ENCODE results near the gene CCL8. TPM values are rescaled to one million over a fixed set of nuclear protein-coding genes. Genes with fewer than 3 reads are reported as not detected.

The CCL8 gene
- total and polyA plus RNA-seq, 2 donors (not counting 1 experiment from before 2014, with no cell fraction given), result 0.27 to 0.50 TPM

- no peak overlapping the region for H3K27ac ChIP-seq (ENCODE audit: insufficient read depth, low read length)
- H4K20me1 ChIP-seq (ENCODE audit: control insufficient read depth, extremely low read depth, insufficient read depth, low read length), result no peaks in the 10 kb centered on the region
- H3K9ac ChIP-seq (ENCODE audit: insufficient read depth, low read length), result no peak overlapping the region
- DNase-seq (ENCODE audit: low read depth in 2 of 2), result no peak
- H3K36me3 ChIP-seq (ENCODE audit: control insufficient read depth, insufficient read depth, low read length), result no peaks in the 10 kb centered on the region
- no peak for TF ChIP-seq CTCF (conservative IDR thresholded peaks at IDR 0.05 in 1 of 2, IDR thresholded peaks at IDR 0.05 in 1 of 2; ENCODE audit: low read depth in 1 of 2, low read length in 2 of 2)
- no peak for TF ChIP-seq EZH2 (IDR thresholded peaks at IDR 0.05; ENCODE audit: low read length, missing control alignments)
- no peak overlapping the region for H3K4me3 ChIP-seq (replicated peaks in 1 of 4; ENCODE audit: control extremely low read depth in 1 of 4, insufficient read depth in 1 of 4, low read depth in 3 of 4, low read length in 4 of 4)
- H3K79me2 ChIP-seq (ENCODE audit: control insufficient read depth, insufficient read depth, low read length), result no peaks in the 10 kb centered on the region
- no peak overlapping the region for H3K4me2 ChIP-seq (ENCODE audit: extremely low read depth, insufficient read depth, low read length)
- no peaks in the 10 kb centered on the region for H3K4me1 ChIP-seq (ENCODE audit: control insufficient read depth, extremely low read depth, insufficient read depth, low read length)
- H2AFZ ChIP-seq (ENCODE audit: low read length), result no peak overlapping the region
- no peaks in the 10 kb centered on the region for H3K9me3 ChIP-seq (ENCODE audit: control insufficient read depth, insufficient read depth, low read depth, low read length)
- peaks cover 5% of the 10 kb centered on the region for H3K27me3 ChIP-seq (ENCODE audit: control insufficient read depth, insufficient read depth, low read length)
These were observed 48.4 kb downstream of the CCL8 start for GRCh38 chr17:34367486-34368195.

- TF ChIP-seq EZH2 (IDR thresholded peaks at IDR 0.05; ENCODE audit: low read length, missing control alignments) (no peak), CTCF (conservative IDR thresholded peaks at IDR 0.05 in 1 of 2, IDR thresholded peaks at IDR 0.05 in 1 of 2; ENCODE audit: low read depth in 1 of 2, low read length in 2 of 2) (no peak)
- H3K9ac ChIP-seq (ENCODE audit: insufficient read depth, low read length), result no peak overlapping the region
- no peak for DNase-seq (ENCODE audit: low read depth in 2 of 2)
- H3K79me2 ChIP-seq (ENCODE audit: control insufficient read depth, insufficient read depth, low read length), result no peaks in the 10 kb centered on the region
- no peak overlapping the region for H3K4me2 ChIP-seq (ENCODE audit: extremely low read depth, insufficient read depth, low read length)
- H3K27ac ChIP-seq (ENCODE audit: insufficient read depth, low read length), result no peak overlapping the region
- no peak overlapping the region for H3K4me3 ChIP-seq (replicated peaks in 1 of 4; ENCODE audit: control extremely low read depth in 1 of 4, insufficient read depth in 1 of 4, low read depth in 3 of 4, low read length in 4 of 4)
- peaks cover 5% of the 10 kb centered on the region for H3K27me3 ChIP-seq (ENCODE audit: control insufficient read depth, insufficient read depth, low read length)
- no peaks in the 10 kb centered on the region for H4K20me1 ChIP-seq (ENCODE audit: control insufficient read depth, extremely low read depth, insufficient read depth, low read length)
- no peaks in the 10 kb centered on the region for H3K36me3 ChIP-seq (ENCODE audit: control insufficient read depth, insufficient read depth, low read length)
- no peaks in the 10 kb centered on the region for H3K4me1 ChIP-seq (ENCODE audit: control insufficient read depth, extremely low read depth, insufficient read depth, low read length)
- no peaks in the 10 kb centered on the region for H3K9me3 ChIP-seq (ENCODE audit: control insufficient read depth, insufficient read depth, low read depth, low read length)
- H2AFZ ChIP-seq (ENCODE audit: low read length), result no peak overlapping the region
These were observed 49.1 kb downstream of the CCL8 start for GRCh38 chr17:34368196-34368945.

- Histone ChIP-seq H3K79me2 (ENCODE audit: control insufficient read depth, insufficient read depth, low read length) (no peaks in the 10 kb centered on the region), H3K4me2 (ENCODE audit: extremely low read depth, insufficient read depth, low read length) (no peak overlapping the region), H3K27me3 (ENCODE audit: control insufficient read depth, insufficient read depth, low read length) (peaks cover 5% of the 10 kb centered on the region), H3K4me1 (ENCODE audit: control insufficient read depth, extremely low read depth, insufficient read depth, low read length) (no peaks in the 10 kb centered on the region), H3K27ac (ENCODE audit: insufficient read depth, low read length) (no peak overlapping the region), H3K9me3 (ENCODE audit: control insufficient read depth, insufficient read depth, low read depth, low read length) (no peaks in the 10 kb centered on the region), H3K4me3 (replicated peaks in 1 of 4; ENCODE audit: control extremely low read depth in 1 of 4, insufficient read depth in 1 of 4, low read depth in 3 of 4, low read length in 4 of 4) (no peak overlapping the region), H2AFZ (ENCODE audit: low read length) (no peak overlapping the region), H4K20me1 (ENCODE audit: control insufficient read depth, extremely low read depth, insufficient read depth, low read length) (no peaks in the 10 kb centered on the region), H3K9ac (ENCODE audit: insufficient read depth, low read length) (no peak overlapping the region), H3K36me3 (ENCODE audit: control insufficient read depth, insufficient read depth, low read length) (no peaks in the 10 kb centered on the region)
- TF ChIP-seq EZH2 (IDR thresholded peaks at IDR 0.05; ENCODE audit: low read length, missing control alignments), result no peak
- DNase-seq (ENCODE audit: low read depth in 2 of 2), result no peak
These were observed 49.8 kb downstream of the CCL8 start for GRCh38 chr17:34368946-34369500.
